ENCODE results near the gene ANXA5.
"Not testable (repeated sequence)": the region's sequence is repeated elsewhere in the genome, so short reads cannot be mapped to it uniquely, and the experiment has no call there.

ANXA5 gene

DNA sequence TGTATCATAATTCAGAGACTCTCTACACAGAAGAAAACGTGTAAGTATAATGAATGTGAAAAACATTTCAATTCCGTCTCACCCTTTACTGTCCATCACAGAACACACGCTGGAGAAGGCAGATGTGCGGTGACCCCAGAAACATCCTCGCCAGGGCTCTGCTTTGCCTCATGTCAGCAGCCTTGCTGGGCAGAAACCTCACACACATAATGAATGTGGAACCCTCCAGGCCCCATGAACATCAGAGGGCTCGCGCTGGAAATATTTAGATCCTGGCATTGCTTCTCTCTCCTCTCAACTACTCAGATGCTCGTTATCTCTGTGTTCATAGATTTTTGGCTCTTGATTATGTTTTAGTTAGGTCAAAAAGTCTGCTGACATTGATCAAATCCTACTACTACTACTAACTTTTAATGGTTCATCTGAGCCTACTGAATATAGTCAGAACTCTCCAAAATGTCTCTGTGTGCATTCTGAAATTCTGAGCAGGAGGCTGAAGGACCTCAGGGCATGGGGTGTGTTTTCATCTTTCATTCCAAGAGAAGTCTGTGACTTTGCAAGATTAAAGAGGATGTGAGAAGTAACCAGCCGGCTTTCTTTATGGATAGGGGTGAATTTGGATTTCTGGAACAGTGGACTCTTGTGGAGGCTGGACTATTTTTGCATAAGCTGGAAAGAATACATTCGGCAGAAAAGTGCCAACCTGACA lies 41.2 kb upstream of the ANXA5 start:
- TF ChIP-seq, protein P1, sequence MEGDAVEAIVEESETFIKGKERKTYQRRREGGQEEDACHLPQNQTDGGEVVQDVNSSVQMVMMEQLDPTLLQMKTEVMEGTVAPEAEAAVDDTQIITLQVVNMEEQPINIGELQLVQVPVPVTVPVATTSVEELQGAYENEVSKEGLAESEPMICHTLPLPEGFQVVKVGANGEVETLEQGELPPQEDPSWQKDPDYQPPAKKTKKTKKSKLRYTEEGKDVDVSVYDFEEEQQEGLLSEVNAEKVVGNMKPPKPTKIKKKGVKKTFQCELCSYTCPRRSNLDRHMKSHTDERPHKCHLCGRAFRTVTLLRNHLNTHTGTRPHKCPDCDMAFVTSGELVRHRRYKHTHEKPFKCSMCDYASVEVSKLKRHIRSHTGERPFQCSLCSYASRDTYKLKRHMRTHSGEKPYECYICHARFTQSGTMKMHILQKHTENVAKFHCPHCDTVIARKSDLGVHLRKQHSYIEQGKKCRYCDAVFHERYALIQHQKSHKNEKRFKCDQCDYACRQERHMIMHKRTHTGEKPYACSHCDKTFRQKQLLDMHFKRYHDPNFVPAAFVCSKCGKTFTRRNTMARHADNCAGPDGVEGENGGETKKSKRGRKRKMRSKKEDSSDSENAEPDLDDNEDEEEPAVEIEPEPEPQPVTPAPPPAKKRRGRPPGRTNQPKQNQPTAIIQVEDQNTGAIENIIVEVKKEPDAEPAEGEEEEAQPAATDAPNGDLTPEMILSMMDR (IDR thresholded peaks at IDR 0.05; ENCODE audit: low read depth, low read length), result no peak
- in situ Hi-C loops (cut with HindIII; ENCODE audit: low sequenced_read_pairs), result no loop called here
- no peak for DNase-seq (ENCODE audit: low read depth, low spot score)
- H3K4me3 ChIP-seq (ENCODE audit: low read depth, low read length), result no peak overlapping the region

DNA sequence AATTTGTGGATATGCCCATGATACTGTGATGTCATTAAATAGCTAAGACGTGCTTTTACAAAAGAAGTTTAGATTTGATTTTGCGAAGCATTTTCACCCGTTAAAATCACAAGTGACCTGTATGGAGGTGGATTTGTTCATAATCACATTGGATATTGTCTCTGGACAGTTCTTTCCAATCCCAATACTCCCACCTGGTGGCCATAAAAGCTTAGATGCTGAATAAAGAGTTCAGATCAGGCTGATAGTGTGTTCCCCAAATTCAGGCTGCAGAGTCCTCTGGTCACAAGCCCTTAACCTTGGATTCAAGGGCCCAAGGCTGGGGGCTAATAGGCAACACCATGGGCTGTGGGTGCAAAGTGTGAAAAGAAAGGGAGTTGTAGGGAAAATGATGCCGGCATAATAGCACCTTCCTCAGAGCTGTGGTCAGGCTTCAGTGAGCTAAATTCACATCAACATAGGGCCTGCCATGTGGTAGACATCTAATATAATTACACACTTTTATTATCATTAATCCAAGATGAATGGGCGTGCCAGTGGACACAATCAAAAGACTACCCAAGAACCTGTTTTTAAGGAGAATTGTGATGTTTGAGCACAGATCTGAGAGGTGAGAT lies 40.1 kb upstream of the ANXA5 start:
- no peak overlapping the region for H3K4me3 ChIP-seq (ENCODE audit: low read depth, low read length)
- TF ChIP-seq, protein P1 (IDR thresholded peaks at IDR 0.05; ENCODE audit: low read depth, low read length), result peak; percentile 65
- in situ Hi-C loops (cut with HindIII; ENCODE audit: low sequenced_read_pairs), result no loop called here
- peak; percentile 69 for DNase-seq (ENCODE audit: low read depth, low spot score)

DNA sequence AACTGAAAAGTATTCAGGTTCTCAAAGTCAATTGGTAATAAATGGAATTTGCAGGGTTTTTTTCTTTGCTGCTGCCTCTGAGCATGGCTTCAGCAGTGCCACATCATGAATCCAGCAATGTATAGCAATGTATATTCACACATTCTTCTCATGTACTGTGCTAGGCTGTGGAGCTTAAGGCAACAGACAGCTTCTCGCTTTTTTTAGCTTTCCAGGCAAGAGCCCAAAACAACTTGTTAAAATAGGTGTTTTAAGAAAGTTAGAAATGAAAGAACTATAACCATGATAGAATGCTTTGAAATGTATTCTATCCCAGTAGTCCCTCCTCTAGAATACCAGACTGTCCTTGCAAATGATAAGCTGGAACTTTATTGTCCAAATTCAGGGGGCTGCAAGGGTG lies 37.8 kb upstream of the ANXA5 start:
- in situ Hi-C loops (cut with HindIII; ENCODE audit: low sequenced_read_pairs), result no loop called here
- no peak overlapping the region for H3K4me3 ChIP-seq (ENCODE audit: low read depth, low read length)
- no peak for DNase-seq (ENCODE audit: low read depth, low spot score)
- TF ChIP-seq, protein P1 (IDR thresholded peaks at IDR 0.05; ENCODE audit: low read depth, low read length), result no peak

DNA sequence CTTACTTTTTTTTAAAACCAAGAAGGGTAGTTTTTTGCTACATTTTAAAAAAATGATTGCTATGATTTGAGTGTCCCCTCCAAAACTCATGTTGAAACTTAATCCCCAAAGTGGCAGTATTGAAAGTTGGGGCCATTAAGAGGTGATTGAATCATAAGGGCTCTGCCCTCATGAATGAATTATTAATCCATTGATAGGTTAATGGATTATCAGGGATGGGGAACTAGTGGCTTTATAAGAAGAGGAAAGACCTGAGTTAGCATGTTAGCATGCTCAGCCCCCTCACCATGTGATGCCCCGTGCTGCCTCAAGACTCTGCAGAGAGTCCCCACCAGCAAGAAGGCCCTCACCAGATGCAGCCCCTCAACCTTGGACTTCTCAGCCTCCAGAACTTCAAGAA lies 37.2 kb upstream of the ANXA5 start:
- TF ChIP-seq, protein P1 (IDR thresholded peaks at IDR 0.05; ENCODE audit: low read depth, low read length), result no peak
- in situ Hi-C loops (cut with HindIII; ENCODE audit: low sequenced_read_pairs), result no loop called here

DNA sequence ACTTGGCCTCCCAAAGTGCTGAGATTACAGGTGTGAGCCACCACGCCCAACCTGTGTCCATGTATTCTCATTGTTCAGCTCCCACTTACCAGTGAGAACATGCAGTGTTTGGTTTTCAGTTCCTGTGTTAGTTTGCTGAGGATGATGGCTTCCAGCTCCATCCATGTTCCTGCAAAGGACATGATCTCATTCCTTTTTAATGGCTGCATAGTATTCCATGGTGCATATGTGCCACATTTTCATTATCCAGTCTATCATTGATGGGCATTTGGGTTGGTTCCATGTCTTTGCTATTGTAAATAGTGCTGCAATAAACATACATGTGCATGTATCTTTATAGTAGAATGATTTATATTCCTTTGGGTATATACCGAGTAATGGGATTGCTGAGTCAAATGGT lies 33.0 kb upstream of the ANXA5 start:
- DNase-seq (ENCODE audit: low read depth, low spot score); in situ Hi-C loops (cut with HindIII; ENCODE audit: low sequenced_read_pairs); H3K4me3 ChIP-seq (ENCODE audit: low read depth, low read length): not testable (repeated sequence)

More for the DNA sequence above, 37.2 kb upstream of the ANXA5 start:
- H3K4me3 ChIP-seq (ENCODE audit: low read depth, low read length), result no peak overlapping the region
- DNase-seq (ENCODE audit: low read depth, low spot score), result no peak

DNA sequence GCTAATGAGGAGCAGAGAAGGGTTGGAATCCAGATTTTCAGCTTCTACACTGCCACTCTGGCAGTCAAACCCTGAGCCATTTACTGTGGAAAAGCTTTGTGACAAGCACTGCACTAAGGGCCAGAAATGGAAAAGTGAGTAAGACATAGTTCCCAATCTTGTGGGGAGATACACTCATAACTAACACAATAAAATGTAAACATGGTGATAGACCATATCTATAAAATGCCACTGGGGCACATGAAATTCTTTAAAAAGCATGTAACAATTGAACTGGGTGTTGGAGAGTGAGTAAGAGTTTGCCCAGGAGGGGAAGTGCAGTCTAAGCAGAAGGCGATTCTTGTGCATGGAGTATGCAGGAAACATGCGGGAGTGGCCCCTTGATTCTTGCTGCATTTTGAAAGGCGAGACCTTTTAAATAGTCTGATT lies 32.0 kb upstream of the ANXA5 start:
- in situ Hi-C loops (cut with HindIII; ENCODE audit: low sequenced_read_pairs), result no loop called here
- peak; percentile 78 for DNase-seq (ENCODE audit: low read depth, low spot score)
- TF ChIP-seq, protein P1 (IDR thresholded peaks at IDR 0.05; ENCODE audit: low read depth, low read length), result no peak
- H3K4me3 ChIP-seq (ENCODE audit: low read depth, low read length), result no peak overlapping the region

DNA sequence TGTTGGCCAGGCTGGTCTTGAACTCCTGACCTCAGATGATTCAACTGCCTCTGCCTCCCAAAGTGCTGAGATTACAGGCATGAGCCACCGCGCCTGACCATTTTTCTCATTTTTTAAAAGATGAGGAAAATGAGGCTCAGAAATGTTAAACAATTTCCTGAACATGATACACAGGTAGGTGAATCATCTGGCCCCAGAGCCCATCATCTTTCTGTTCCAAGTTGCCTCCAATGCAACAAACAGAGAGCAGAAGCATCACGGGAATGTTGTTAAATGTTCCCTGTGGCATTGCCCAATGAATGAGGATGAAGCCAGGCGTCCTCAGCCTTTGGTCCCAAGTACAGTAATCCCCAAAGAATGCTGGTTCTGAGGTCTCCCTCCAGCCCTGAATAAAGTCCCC lies 31.3 kb upstream of the ANXA5 start:
- H3K4me3 ChIP-seq (ENCODE audit: low read depth, low read length), result no peak overlapping the region
- in situ Hi-C loops (cut with HindIII; ENCODE audit: low sequenced_read_pairs), result no loop called here
- peak; percentile 65 for DNase-seq (ENCODE audit: low read depth, low spot score)
- TF ChIP-seq, protein P1 (IDR thresholded peaks at IDR 0.05; ENCODE audit: low read depth, low read length), result no peak
